A673 (cell line): ENCODE data around the gene QDPR. TPM values are rescaled to one million over a fixed set of nuclear protein-coding genes. Genes with fewer than 3 reads are reported as not detected.

Experiments
- BruUV-seq: library from RNA; stranded (reverse); fragments of 400-500 nt; replicated peaks from 2 replicates; lab custom pipeline; 2021; lab: Mats Ljungman, UMichigan
- CTCF ChIA-PET: fragments of 300-600 bp; sonication (Branson Sonifier 250); formaldehyde crosslinking; loops from one replicate; lab custom pipeline; 2022; ENCODE audit warnings: antibody characterized with exemption; lab: Charles Lee
- POLR2A ChIA-PET: fragments of 300-600 bp; sonication (Branson Sonifier 250); formaldehyde crosslinking; loops from one replicate; lab custom pipeline; 2022; ENCODE audit warnings: antibody characterized with exemption; ENCODE audit not compliant: low non-redundant PET; lab: Charles Lee
- DNase-seq: peaks from one replicate; pipeline ENCODE4 v3.0.0-alpha.2; 2015; ENCODE audit warnings: low spot score
- H3K27ac ChIP-seq: fragments of 200-600 bp; sonication (generic); 2 replicates; pipeline ENCODE4 v1.5.1; 2016; ENCODE audit warnings: mixed run types, low read depth, mild to moderate bottlenecking, mixed read lengths, antibody characterized with exemption, low read length; ENCODE audit not compliant: poor library complexity, severe bottlenecking
- H3K27me3 ChIP-seq: fragments of 200-600 bp; sonication (generic); replicated peaks from 2 replicates; pipeline ENCODE4 v1.6.1; 2017; ENCODE audit warnings: mixed run types, low read depth, mild to moderate bottlenecking, mixed read lengths, antibody characterized with exemption, low read length; ENCODE audit not compliant: insufficient read depth, poor library complexity
- H3K36me3 ChIP-seq: fragments of 200-600 bp; sonication (generic); 2 replicates; pipeline ENCODE4 v1.6.1; 2016; ENCODE audit warnings: mixed run types, mild to moderate bottlenecking, mixed read lengths, antibody characterized with exemption, low read length; ENCODE audit not compliant: insufficient read depth, poor library complexity, severe bottlenecking
- H3K4me1 ChIP-seq: fragments of 200-600 bp; sonication (generic); 2 replicates; pipeline ENCODE4 v1.6.1; 2017; ENCODE audit warnings: mixed run types, mild to moderate bottlenecking, mixed read lengths, antibody characterized with exemption, low read length; ENCODE audit not compliant: insufficient read depth, poor library complexity, severe bottlenecking
- H3K4me3 ChIP-seq: fragments of 200-600 bp; sonication (generic); 2 replicates; pipeline ENCODE4 v1.5.1; 2016; ENCODE audit warnings: low read depth, mixed run types, mild to moderate bottlenecking, mixed read lengths, low read length; ENCODE audit not compliant: poor library complexity, severe bottlenecking
- H3K9me3 ChIP-seq: fragments of 200-600 bp; sonication (generic); 2 replicates; pipeline ENCODE4 v1.6.1; 2016; ENCODE audit warnings: mixed run types, low read depth, mild to moderate bottlenecking, mixed read lengths, antibody characterized with exemption, low read length; ENCODE audit not compliant: poor library complexity, severe bottlenecking
- CTCF ChIP-seq: fragments of 300-800, 200-600 bp; sonication (generic); conservative IDR thresholded peaks from 2 replicates; pipeline ENCODE4 v1.5.1; 2017; ENCODE audit warnings: low read depth, mild to moderate bottlenecking, antibody characterized with exemption, low read length, moderate library complexity, mixed read lengths
- EZH2 ChIP-seq: fragments of 200-600 bp; sonication (generic); IDR thresholded peaks from 2 replicates; pipeline ENCODE4 v1.6.1; 2017; ENCODE audit warnings: borderline replicate concordance, low read depth, mild to moderate bottlenecking, mixed read lengths, antibody characterized with exemption, low read length; ENCODE audit not compliant: poor library complexity, severe bottlenecking
- intact Hi-C: fragments of 100-400 bp; cut with micrococcal nuclease; formaldehyde crosslinking; loops from one replicate; pipeline ENCODE4 v1.10.0; 2022; ENCODE audit not compliant: unreplicated experiment
- total RNA-seq: library from RNA; stranded (reverse); gene quantifications from 2 replicates; pipeline ENCODE4 v1.2.3, GENCODE V29; 2021

Gene QDPR
- total RNA-seq, 1 experiment from 2014 or later, result 14.7 TPM

GRCh38 chr4:17437396-17437795, 74.5 kb downstream of the QDPR start:
- no peaks in the 10 kb centered on the region for H3K9me3 ChIP-seq
- ChIA-PET CTCF (no interaction called here), POLR2A (no interaction called here)
- H3K4me3 ChIP-seq, result no peak overlapping the region
- TF ChIP-seq EZH2 (no peak), CTCF (no peak)
- H3K4me1 ChIP-seq, result no peaks in the 10 kb centered on the region
- H3K36me3 ChIP-seq, result no peaks in the 10 kb centered on the region
- DNase-seq, result no peak
- no peaks in the 10 kb centered on the region for H3K27me3 ChIP-seq
- no peak overlapping the region for H3K27ac ChIP-seq
- intact Hi-C loops, result no loop called here
- no TSS peak for BruUV-seq

- Histone ChIP-seq H3K4me1 (no peaks in the 10 kb centered on the region), H3K27me3 (no peaks in the 10 kb centered on the region), H3K36me3 (no peaks in the 10 kb centered on the region), H3K9me3 (no peaks in the 10 kb centered on the region), H3K4me3 (no peak overlapping the region), H3K27ac (no peak overlapping the region)
- intact Hi-C loops, result no loop called here
- BruUV-seq, result no TSS peak
- no peak for DNase-seq
- TF ChIP-seq EZH2 (no peak), CTCF (no peak)
- ChIA-PET CTCF (no interaction called here), POLR2A (no interaction called here)
Measured at GRCh38 chr4:17436750-17437090, 75.2 kb downstream of the QDPR start.

Other genes starting within 250 kb of the QDPR start
- not detected in 2 replicates for gene CLRN2, start 3.1 kb upstream of the QDPR start, total RNA-seq
- gene LAP3, start 65.1 kb upstream of the QDPR start, total RNA-seq, result 53.8 and 54.1 TPM in 2 replicates
- gene MED28, start 102.6 kb upstream of the QDPR start, total RNA-seq, result 46.6 and 48.8 TPM in 2 replicates